Nephron progenitor cell (in vitro differentiated cells): Measurements from ENCODE around the gene GPR3.
"Not testable (repeated sequence)": the region's sequence is repeated elsewhere in the genome, so short reads cannot be mapped to it uniquely, and the experiment has no call there.

ENCODE experiments used
- DNase-seq: peaks from one replicate; pipeline ENCODE4 v3.0.0; 2021
- H3K27ac Mint-ChIP-seq: 2 replicates; pipeline ENCODE4 v1.8.0; 2021; ENCODE audit warnings: mild to moderate bottlenecking, moderate library complexity, mixed read lengths
- H3K27me3 Mint-ChIP-seq: 2 replicates; pipeline ENCODE4 v1.8.0; 2021; ENCODE audit warnings: mild to moderate bottlenecking, low read depth, mixed read lengths; ENCODE audit not compliant: poor library complexity
- H3K36me3 Mint-ChIP-seq: 2 replicates; pipeline ENCODE4 v1.8.0; 2021; ENCODE audit warnings: low read depth, mixed read lengths
- H3K4me1 Mint-ChIP-seq: 2 replicates; pipeline ENCODE4 v1.8.0; 2021; ENCODE audit warnings: mixed read lengths
- H3K4me3 Mint-ChIP-seq: 2 replicates; pipeline ENCODE4 v1.8.0; 2021; ENCODE audit warnings: mild to moderate bottlenecking, moderate library complexity, mixed read lengths
- H3K9me3 Mint-ChIP-seq: 2 replicates; pipeline ENCODE4 v1.8.0; 2021; ENCODE audit warnings: mild to moderate bottlenecking, moderate library complexity, mixed read lengths
- TF ChIP-seq, protein P1 (sequence below): fragments of 200-600 bp; sonication (generic); IDR thresholded peaks from 2 replicates; pipeline ENCODE4 v1.5.0; 2021; ENCODE audit warnings: antibody characterized with exemption

The GPR3 gene

DNA sequence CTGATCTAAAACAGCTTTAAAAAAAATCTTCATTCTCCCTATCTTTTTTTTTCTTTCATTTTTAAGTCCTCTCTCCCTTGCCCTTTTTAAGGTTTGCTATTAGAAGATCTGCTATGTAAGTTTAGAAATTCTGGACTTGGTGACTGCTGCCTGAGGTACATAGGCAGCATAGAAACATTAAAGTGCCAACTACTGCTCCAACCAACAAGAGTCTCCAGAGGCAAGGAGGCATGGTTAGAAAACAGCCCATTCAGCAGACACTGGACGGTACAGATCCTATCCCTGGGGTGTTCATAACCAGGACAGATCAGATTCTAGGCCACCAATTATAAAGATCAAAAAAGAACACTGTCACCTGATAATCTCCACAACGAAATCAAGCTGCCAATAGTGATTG, 36.6 kb downstream of the GPR3 start:
- H3K4me3 Mint-ChIP-seq: no peak overlapping the region
- peak overlapping the region; percentile 65 for H3K27ac Mint-ChIP-seq

DNA sequence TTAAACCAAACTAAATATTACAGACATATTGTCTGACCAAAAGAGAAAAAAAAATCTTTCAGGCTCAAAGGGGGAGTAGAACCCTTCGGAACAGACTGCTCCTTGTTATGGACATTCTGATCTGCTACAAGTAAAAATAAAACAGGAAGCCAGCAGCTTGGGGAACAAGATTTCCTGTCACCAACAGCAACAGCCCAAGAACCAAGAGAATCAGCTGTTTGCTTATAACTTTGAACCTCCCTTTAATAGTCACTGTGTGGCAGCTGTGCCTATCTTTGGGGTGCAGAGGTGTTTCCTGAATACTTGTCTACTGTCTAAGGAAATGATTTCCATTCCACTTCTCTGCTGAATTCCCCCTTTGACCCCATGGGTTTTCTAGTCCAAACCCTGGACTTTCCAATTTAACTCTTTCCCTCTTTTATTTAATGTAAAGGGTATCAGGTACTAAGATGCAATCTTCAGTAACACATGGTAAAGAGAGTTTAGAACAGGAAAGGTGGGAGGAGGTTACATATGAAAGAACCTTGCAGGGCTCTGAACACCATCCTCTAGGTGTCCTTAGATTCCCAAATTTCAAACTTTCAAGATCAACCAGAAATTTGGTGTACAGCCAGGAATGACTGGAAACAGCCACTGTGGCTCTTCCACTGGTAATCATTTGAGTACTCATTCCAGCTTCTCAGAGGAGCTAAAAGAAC, 38.6 kb downstream of the GPR3 start:
- H3K27ac Mint-ChIP-seq: peak overlapping the region; percentile 59
- no peak for DNase-seq
- peaks cover 8% of the 10 kb centered on the region for H3K36me3 Mint-ChIP-seq
- TF ChIP-seq, protein P1, sequence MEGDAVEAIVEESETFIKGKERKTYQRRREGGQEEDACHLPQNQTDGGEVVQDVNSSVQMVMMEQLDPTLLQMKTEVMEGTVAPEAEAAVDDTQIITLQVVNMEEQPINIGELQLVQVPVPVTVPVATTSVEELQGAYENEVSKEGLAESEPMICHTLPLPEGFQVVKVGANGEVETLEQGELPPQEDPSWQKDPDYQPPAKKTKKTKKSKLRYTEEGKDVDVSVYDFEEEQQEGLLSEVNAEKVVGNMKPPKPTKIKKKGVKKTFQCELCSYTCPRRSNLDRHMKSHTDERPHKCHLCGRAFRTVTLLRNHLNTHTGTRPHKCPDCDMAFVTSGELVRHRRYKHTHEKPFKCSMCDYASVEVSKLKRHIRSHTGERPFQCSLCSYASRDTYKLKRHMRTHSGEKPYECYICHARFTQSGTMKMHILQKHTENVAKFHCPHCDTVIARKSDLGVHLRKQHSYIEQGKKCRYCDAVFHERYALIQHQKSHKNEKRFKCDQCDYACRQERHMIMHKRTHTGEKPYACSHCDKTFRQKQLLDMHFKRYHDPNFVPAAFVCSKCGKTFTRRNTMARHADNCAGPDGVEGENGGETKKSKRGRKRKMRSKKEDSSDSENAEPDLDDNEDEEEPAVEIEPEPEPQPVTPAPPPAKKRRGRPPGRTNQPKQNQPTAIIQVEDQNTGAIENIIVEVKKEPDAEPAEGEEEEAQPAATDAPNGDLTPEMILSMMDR: no peak
- no peaks in the 10 kb centered on the region for H3K27me3 Mint-ChIP-seq
- no peaks in the 10 kb centered on the region for H3K9me3 Mint-ChIP-seq
- peaks cover 61% of the 10 kb centered on the region for H3K4me1 Mint-ChIP-seq
- H3K4me3 Mint-ChIP-seq: no peak overlapping the region

More for the DNA sequence above, 36.6 kb downstream of the GPR3 start:
- Mint-ChIP-seq H3K4me1 (peaks cover 69% of the 10 kb centered on the region), H3K27me3 (no peaks in the 10 kb centered on the region), H3K36me3 (peaks cover 11% of the 10 kb centered on the region), H3K9me3 (no peaks in the 10 kb centered on the region)
- TF ChIP-seq, protein P1: no peak
- no peak for DNase-seq

DNA sequence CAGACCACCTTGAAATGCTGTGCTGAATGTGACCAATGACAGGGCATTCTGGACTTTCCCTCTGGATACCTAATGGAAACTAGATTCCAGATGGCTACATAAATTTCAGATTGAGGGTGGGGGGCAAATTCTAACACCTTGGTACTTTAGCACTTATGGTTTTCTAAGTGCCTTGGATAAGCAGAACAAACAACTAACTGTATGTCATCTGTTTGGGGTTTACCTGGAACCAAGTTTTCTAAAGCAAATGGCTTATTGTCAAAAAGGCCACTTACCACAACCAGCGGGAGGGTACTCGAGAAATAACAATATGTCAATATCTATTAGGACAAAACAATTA, 39.1 kb downstream of the GPR3 start:
- no peaks in the 10 kb centered on the region for H3K9me3 Mint-ChIP-seq
- H3K36me3 Mint-ChIP-seq: peaks cover 5% of the 10 kb centered on the region
- no peaks in the 10 kb centered on the region for H3K27me3 Mint-ChIP-seq
- H3K4me1 Mint-ChIP-seq: peaks cover 62% of the 10 kb centered on the region
- H3K4me3 Mint-ChIP-seq: no peak overlapping the region
- DNase-seq: no peak
- TF ChIP-seq, protein P1: no peak
- no peak overlapping the region for H3K27ac Mint-ChIP-seq

DNA sequence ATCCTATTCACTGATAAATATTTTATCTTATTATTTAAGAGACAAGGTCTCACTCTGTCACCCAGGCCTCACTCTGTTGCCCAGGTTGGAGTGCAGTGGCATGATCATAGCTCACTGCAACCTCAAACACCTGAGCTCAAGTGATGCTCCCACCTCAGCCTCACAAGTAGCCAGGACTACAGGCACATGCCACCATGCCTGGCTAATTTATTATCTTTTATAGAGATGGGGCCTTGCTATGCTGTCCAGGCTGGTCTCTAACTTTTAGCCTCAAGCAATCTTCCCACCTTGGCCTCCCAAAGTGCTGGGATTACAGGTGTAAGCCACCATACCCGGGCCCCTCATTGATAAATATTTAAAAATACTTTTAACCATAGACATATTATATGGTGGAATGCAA, 40.3 kb downstream of the GPR3 start:
- not testable (repeated sequence) for H3K36me3 Mint-ChIP-seq, H3K27ac Mint-ChIP-seq, H3K9me3 Mint-ChIP-seq, H3K27me3 Mint-ChIP-seq, DNase-seq, H3K4me3 Mint-ChIP-seq
- peaks cover 63% of the 10 kb centered on the region for H3K4me1 Mint-ChIP-seq

DNA sequence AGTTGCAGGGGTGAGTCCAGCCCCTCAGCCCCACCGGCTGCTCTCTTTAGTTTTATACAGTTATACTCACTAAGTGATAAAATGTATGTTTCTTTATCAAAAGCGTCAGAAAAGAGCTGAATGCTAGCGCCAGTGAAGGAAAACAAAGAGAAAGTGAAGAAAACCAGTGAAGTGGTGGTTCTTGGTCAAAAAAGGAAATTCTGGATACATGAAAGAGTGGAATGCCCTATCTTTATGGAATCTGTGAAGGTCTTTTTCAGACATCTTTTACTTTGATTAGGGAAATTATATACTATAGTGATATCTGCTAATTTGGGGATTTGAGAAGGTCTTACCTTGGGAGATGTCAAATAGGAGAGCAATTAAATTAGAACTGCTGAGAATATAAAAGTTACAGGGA, 41.3 kb downstream of the GPR3 start:
- Mint-ChIP-seq H3K4me3 (no peak overlapping the region), H3K27me3 (no peaks in the 10 kb centered on the region), H3K4me1 (peaks cover 63% of the 10 kb centered on the region), H3K27ac (peak overlapping the region; percentile 88), H3K9me3 (no peaks in the 10 kb centered on the region), H3K36me3 (no peaks in the 10 kb centered on the region)
- DNase-seq: no peak
- TF ChIP-seq, protein P1: no peak

DNA sequence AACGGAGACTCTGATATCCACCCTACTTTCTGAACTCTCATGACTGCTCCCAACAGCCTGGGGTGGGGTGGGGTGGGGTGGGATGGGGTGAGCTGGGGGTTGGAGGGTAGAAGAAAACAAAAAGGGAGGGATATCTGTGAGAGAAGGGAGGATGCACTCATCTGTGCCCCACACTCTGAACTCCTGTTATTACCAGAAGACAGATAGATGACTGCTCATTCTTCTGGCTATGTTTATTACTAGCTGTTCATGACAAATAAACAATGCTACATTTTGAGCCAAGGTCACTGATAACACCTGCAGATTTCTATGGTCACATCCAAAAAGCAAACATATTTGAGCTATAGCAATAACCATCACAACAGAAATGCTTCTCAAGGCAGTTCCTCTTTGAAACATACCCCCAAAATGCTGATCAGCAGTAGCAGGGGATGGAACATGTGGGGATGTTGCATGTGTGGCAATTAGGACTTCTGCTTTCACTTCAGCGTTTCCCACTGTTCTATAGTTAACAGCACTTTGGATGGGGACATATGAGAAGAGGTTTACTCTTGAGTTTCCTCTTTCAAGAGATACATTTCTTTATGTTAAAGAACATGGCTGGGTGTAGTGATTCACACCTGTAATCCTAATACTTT, 43.3 kb downstream of the GPR3 start:
- peaks cover 13% of the 10 kb centered on the region for H3K36me3 Mint-ChIP-seq
- TF ChIP-seq, protein P1: no peak
- peaks cover 52% of the 10 kb centered on the region for H3K4me1 Mint-ChIP-seq
- no peaks in the 10 kb centered on the region for H3K9me3 Mint-ChIP-seq
- H3K27ac Mint-ChIP-seq: peak overlapping the region; percentile 78
- no peak for DNase-seq
- no peak overlapping the region for H3K4me3 Mint-ChIP-seq
- H3K27me3 Mint-ChIP-seq: peaks cover 6% of the 10 kb centered on the region
